HG03095 (cell line): ENCODE data around the gene AGPAT3.

Source experiments
- ATAC-seq: cut with Tn5 transposase; IDR thresholded peaks from one replicate; pipeline ENCODE4 v1.9.1; 2021; ENCODE audit warnings: moderate library complexity; ENCODE audit not compliant: unreplicated experiment

AGPAT3 gene

DNA sequence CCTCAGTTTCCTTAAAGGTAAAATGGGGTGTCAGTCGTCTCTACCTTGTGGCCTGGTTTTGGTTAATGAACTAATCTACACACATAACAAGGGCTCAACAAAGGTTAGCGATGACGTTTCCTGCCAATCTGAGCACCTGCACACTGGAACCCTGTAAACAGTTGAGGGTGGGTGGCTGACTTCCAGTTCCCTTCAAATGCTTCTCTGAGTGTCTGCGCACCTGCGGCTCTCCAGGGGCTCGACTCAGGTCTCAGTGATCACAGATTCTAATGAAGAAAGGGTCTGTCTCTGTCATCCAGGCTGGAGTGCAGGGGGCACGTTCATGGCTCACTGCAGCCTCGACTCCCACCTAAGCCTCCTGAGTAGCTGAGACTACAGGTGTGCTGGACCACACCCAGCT, 3.3 kb upstream of the AGPAT3 start:
- no peak for ATAC-seq

DNA sequence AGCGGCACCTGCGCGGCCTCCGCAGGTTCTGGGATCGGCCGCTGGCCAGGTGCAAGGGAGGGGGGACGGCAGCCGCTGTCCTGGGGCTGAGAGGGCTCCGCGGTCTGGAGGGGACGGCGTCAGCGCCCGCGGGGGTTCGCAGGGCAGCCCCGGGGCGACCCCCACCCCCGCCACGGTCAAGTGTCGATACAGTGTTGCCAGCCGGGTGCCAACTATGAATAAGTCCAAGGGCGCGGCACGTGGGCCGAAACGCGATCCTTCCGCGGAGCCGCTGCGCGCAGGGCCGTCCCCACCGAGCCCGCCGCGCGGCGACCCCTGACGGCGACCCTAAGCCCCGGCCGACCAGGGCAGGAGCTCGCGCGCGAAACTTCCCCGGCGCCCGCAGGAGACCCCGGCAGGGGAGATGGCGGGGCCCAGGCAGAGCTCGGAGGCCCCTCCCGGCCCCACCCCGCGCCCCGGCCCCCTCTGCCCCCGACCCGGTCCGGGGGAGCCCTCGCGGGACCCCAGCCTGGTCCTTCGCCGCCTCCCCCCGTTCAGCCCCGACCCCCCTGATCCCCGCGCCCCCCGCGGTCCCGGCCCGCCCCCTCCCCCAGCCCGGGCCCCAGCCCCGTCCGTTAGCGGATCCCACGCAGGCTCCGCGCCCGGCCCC, 586 bp upstream of the AGPAT3 start:
- no peak for ATAC-seq

DNA sequence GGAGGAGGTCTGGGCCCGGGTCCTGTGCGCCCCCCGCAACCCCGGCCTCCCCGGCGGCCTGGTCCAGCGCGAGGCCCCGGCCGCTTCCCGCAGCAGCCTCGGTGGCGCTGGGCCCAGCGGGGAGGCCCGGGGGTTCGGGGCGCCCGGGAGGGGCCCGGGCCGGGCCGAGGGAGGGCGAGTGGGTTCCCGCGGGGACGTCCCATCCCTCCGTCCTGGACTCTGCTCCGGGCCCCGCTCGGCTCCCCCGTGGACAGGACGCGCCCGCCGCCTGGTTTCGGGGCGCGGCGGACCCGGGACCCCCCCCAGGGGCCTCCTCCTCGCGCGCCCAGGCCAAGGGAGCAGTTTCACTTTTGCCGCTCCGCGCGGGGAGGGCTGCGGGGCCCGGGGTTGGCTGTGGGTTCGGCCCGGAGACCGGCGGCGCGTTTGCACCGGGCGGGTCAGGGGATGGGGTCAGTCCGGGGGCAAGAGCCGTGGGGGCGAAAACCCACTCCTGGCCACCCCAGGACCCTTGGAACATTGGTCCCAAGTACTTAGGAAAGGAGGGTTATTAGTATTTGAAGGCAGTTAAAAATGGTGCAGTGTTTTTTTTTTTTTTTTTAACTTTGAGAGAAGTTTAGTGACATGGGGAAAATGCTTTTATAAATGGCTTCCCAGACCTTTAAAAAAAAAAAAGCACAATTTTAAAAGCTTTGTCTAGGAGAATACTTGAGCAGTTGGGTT, 677 bp downstream of the AGPAT3 start:
- no peak for ATAC-seq

DNA sequence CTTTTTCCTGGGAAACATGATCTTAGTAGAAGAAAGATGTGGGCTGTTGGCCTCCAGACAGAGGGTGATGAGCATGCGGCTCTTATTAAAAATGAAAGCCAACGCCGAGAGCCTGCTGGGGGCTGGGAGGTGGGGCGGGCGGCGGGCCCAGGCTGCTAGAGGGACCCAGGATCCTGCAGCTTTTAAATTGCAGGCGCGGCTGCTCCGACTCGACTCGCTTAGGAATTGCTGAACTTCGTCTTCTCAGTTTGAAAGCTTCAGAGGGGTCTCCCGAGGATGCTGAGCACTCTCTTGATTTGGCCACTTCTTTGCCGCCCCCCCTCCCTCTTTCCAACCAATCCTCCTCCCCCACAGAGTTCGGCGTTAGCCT, 1.2 kb downstream of the AGPAT3 start:
- no peak for ATAC-seq

DNA sequence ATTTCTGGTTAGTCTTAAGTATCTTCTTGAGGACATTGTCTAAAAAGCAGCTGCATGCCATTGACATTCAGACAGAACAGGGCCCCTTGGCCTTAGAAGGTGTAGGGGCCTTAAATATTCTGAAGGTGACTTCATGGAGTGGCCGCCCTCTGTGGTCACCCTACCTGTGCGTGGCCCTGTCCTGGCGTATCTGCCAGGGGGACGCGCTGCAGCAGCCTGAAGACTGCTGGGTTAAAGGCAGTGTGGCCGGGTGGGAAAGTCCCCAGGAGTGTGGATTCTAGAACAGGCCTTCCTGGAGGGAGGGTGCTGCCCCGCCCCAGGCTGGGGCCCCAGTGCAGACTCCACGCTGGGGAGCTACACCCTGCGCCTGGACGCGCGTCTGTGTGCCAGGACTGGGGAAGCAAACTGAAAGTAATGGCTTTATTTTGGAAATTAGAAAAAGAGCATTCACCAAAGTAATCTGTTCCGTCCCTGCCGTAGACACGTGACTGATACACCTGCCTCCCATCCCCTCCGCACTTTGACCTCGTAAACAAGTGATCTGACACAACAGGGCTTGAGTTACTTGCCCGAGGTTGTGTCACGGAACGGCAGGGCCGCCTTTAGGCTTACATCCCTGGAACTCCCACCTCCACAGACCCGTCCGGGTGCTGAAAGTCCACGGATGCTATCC, 1.8 kb downstream of the AGPAT3 start:
- ATAC-seq = peak; percentile 48

DNA sequence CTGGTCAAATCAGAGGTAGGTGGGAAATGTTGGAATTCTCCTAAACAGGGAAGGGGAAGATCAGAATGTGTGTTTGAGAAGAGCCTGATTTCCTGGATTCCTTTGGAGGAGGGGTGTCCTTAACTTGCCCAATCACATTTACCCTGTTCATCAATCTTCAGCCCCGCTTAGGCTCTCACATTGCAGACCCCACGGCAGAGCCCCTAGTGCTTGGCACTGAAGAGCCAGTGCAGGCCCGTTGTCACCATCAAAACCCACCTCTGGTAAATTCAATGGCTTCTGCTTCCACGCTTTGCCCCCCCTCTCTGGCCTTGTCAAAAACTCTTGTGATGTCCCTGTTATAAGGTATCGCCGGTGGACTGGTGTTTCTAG, 2.3 kb downstream of the AGPAT3 start:
- ATAC-seq = no peak

DNA sequence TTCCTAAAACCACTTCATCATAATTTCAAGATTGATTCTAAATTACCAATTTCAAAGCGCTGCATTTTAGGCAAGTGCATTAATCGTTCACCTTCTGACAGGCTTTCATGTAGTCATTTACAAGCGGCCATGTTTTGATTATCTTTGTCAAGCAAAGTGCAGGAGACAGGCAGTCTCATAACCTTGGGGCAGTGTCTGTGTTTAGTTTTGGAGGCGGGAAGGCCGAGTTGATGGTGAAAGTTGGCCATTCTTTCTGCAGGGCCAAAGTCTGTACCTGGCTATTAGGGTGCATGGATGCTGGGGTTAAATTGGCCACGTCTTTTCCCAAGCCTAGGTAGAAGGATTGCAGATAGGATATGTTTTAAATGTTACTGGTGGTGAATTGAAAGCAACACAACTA, 2.9 kb downstream of the AGPAT3 start:
- ATAC-seq = no peak

DNA sequence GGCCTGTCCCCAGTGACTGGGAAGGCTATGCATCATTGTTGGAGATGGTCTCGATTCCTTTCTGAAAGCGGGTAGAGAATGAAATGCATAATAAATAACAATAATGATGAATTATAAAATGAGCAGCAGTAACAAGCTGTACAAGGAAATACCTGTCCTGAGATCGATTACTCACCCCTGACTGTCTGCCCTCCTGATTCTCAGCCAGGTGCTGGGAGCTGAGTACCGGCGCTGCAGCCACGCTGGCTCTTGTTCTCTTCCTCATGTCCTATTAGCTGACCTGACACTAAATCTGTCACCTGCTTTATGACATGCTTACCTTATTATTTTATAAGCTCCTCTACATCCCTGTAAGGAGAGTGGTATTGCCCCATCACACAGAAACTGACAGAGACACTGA, 3.4 kb downstream of the AGPAT3 start:
- no peak for ATAC-seq

DNA sequence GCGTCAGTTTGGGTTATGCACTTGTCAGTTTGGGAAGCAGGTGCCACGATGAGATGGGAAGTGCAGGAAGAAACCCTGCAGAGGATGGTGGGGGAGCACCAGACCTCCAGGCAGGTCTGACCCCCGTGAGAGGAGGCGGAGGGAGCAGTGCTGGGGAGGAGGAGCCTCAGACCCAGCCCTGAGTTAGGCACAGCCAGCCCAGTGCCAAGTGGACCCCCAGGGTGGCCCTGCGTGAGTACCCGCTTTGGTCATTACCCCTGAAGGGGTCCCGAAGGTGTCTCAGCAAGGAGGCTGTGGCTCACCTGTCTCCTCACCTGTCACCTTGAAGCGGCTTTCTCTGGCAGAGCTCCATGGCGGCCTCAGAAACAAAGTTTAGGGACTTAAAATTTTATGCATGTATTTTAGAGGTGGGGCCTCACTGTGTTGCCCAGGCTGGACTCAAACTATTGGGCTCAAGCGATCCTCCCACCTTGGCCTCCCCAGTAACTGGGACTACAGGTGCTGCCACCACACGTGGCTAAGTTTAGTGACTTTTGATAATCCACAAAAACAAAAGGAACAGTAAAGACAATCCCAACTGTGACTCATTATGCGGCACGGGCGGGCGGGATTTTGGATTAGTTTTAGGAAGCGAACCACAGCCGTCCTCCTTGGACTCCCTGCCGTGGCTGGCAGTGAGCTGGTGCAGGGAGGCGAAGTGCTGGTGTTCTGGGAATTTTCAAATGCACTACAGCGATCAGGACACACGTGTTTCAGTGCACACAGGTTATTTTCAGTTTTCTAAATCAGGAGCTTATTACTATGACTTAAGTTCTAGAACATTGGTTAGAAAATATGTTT, 4.7 kb downstream of the AGPAT3 start:
- no peak for ATAC-seq

DNA sequence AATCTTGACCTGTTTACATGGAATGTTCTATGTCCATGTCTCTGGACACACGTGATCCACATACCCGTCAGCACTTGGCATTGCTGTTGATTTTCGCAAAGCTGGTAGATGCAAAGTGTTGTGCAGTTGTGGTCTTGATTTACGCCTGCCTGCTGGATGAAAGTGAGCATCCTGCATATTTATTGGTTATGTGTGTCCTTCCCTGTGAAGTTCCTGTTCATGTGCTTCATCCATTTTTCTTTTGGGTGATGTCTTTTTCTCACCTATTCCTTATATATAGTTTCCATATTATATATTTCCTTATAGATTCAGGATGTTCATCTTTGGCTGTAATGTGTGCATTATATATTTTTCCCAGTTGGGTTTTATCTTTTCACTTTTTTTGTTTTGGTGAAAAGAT, 6.5 kb downstream of the AGPAT3 start:
- no peak for ATAC-seq

DNA sequence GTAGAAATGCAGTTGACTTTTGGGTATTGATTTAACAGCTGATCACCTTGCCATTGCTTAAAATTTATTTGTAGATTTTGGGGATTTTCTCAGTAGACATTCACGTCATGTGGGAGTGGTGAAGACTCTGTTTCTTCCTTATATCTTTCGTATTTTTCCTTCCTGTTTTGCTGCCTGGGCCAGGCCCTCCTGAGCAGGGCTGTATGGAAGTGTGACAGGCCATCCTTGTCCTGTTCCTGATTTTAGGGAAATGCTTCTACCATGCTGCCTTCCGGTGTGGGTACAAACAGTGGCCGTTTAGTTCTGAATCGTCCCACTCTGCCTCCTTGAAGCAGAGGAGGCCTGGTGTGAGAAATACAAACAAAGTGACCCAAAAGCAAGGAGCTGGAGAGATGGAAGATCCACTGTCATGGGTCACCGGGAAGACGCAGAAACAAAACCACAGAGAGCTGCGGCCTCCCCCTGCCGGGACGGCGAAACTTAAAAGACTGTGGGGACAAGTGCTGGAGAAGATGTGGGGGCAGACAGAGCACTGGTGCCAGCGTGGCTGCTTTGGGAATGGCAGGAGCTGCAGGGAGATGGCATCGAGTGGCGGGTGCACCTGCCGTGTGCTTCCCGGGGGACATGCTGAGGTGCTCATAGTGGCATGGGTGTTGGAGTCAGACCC, 7.6 kb downstream of the AGPAT3 start:
- ATAC-seq = no peak

DNA sequence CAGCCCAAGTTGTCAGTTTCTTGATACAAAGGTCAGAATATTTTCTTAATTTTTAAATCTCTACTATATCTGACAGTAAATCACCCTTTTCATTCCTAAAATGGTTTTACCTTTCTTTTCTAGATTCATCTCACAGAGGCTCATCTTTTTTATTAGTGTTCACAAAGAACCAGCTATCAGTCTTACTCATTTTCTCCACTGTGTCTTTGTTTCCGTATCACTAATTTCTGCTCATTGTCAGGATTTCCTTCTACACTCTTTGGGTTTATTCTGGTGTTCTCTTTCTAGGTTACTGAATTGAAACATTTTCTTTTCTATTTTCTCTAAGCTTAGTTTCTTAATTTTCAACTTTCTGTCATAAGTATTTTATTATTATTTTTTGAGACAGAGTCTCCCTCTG, 8.7 kb downstream of the AGPAT3 start:
- ATAC-seq = no peak

DNA sequence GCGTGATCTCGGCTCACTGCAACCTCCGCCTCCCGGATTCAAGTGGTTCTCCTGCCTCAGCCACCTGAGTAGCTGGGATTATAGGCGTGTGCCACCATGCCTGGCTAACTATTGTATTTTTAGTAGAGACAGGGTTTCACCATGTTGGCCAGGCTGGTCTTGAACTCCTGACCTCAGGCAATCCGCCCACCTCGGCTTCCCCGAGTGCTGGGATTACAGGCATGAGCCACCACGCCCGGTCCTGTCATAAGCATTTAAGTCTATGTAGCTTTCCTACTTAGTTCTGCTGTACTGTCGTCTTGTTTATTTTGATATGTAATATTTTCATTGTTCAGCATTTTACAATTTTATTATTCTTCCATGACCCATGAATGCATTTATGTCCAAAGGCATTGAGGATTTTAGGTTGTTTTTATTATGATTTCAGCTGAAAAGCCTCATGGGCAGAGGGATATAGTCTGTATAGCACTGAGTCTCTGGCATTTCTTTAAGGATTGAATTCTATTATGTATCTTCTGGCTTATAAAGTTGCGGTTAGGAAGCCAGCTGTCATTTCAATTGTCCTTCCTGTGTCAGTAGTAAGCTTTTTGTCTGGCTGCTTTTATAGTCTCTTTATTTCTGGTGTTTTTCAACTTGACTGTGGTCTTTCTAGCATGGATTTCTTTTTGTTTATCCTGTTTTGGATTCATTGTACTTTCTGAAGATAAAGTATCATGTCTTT, 9.2 kb downstream of the AGPAT3 start:
- ATAC-seq = no peak

DNA sequence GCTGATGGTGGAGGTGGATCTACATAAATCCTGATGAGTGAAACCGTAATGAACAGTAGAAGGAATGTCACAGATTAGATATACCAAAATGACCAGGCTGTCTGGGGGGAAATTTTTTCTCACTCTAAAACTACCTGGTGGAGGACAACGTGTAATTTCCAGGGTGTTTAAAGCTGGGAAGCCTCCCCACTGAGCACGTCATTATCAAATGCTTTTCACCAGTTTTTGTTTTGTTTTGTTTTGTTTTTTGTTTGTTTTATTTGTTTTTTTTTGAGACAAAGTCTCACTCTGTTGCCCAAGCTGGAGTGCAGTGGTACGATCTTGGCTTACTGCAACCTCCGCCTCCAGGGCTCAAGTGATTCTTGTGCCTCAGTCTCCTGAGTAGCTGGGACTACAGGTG, 11.6 kb downstream of the AGPAT3 start:
- ATAC-seq = no peak

DNA sequence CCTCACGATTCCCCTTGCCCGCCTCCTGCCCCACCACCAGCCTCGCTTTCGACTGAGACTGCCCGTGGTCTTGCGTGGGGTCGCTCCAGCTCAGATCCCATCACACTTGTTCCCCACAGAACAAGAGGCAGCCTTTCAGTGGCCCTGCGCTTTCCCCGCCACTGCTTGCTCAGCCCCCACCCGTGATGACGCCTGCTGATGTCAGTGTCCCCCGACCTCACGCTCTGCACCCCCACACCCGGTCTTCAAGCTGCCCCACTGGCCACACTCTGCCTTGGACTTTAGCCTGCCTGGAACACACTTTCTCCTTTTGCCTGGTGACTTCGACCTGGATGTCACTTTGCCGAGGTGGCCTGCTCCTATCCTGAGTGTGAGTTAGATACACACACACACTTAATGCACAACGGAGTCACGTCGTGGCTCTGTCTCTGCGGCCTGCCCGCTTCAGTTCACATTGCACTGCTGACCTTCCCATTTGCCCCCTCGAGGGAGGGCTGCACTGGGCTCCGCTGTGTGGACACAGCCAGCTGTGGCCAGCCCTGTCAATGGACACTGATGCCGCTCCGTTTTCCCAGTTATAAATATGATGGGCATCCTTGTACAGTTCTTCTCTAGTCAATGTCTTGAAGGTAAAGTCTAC, 13.0 kb downstream of the AGPAT3 start:
- ATAC-seq = no peak

DNA sequence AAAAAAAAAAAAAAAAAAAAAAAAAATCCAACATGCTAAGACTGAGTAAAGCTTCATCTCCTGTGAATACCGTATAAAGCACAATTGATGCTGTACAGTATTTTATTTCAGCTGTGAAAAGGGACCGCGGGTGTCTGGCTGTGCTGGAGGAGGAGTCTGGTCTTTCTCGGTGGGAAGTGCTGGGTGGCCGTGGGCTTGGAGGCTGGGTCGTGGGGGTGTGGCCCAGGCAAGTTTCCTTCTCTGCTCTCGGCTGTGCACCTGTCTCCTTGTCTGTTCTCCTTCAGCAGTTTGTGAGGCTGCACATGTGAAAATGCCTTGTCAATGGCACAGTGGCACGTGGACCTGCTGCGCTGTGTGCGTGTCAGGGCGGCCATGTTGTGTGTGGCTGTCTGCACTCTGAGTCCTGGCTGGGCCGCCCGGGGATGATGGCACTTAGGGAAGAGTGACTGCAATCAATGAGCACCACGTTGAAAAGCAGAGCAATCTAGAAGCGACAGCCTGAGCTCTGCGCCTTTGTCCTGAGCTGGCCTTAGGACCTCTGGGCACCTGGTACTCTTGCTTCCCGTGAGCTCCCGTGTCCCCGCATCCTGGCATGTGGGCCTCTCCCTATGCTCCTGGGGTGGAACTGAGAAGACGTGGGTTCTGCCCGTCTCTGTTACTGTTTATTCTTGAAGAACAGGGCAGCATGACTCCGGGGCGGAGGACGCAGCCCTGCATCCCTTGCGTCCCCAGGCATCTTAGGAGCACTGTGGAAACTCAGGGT, 14.5 kb downstream of the AGPAT3 start:
- ATAC-seq = no peak

DNA sequence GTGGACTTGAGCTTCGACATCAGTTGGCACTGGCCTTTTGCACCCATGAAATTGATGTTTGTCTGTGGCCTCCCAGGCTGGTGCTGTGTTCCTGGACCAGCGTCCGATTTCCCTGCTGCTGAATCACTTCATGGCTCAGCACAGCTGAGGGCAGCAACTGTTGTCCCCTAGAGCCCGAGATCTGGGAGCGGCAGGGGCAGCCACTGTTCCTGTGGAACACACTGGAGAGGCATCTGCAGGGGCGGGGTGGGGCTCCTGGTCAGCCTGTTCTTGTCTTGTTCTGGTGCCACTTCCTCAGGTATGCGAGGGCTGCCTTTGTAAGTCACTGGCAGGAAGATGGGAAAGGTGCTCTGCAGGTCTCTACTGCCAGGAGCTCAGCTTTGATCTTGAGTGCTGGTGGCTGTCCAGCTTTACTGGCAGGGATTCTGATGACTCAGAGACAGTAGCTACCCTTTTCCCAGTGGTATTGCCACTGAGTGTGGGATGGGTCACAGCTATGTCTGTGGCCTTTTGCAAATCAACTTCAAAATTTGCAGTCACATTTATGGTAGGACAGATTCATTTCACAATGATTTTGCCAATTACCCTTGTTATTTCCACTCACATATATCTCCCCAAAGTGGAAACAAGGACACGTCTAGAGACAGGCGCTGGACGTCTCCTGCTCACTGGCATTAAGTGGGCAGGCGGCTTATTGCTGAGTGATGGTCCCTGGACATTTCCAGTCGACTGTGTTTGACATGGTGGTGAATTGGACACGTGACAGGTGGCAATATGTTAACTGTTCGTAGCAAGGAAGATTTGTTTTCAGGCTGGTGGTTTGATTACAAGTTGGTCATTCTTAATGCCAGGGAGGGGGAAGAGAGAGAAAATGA, 15.3 kb downstream of the AGPAT3 start:
- ATAC-seq = no peak

DNA sequence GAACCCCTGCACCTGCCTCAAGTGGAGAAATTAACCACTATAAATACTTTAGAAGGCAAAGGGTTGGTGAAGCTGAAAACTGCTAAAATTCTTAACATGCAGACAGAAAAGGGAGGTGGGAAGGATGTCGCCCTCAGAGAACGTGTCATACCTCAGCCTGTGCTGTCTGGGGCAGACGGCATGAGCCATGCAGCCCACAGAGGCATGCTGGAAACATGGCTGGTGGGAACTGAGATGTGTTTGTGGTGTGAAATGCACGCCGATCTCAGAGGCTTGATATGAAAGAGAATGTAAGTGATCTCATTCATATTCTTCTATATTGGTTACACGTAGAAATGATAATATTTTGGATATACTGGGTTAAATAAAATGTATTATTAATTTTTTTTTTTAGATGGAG, 16.3 kb downstream of the AGPAT3 start:
- ATAC-seq = no peak
